GM12878 (cell line): ENCODE data around the gene HAVCR1.

ENCODE experiments used
- ATF7 ChIP-seq: fragments of 450-650 bp; IDR thresholded peaks from 2 replicates; pipeline ENCODE4 v1.6.1; 2016; ENCODE audit warnings: low read depth, mild to moderate bottlenecking
- CBX5 ChIP-seq: sonication (generic); IDR thresholded peaks from 2 replicates; pipeline ENCODE4 v1.6.1; 2016; ENCODE audit warnings: low read depth, moderate library complexity, mild to moderate bottlenecking, inconsistent platforms
- CHD4 ChIP-seq: fragments of 200-600 bp; sonication (generic); IDR thresholded peaks from 2 replicates; pipeline ENCODE4 v1.6.1; 2016; ENCODE audit warnings: mild to moderate bottlenecking
- EP300 ChIP-seq, 2 experiments: fragments of 150-350 bp in 1 of 2; IDR thresholded peaks; 2 replicates each; pipeline ENCODE4 v1.6.1; 2011 to 2012; ENCODE audit warnings: low read depth in 2 of 2, low read length in 2 of 2, borderline replicate concordance in 1 of 2, improper control_type of control experiment in 1 of 2, inconsistent platforms in 1 of 2; ENCODE audit not compliant: control insufficient read depth in 1 of 2
- MYB ChIP-seq: fragments of 150-350 bp; IDR thresholded peaks from 2 replicates; pipeline ENCODE4 v1.6.1; 2014; ENCODE audit warnings: mild to moderate bottlenecking, low read depth, low read length, borderline replicate concordance
- NFIC ChIP-seq: IDR thresholded peaks from 2 replicates; pipeline ENCODE4 v1.6.1; 2012; ENCODE audit warnings: low read depth, mild to moderate bottlenecking, inconsistent platforms, low read length, moderate library complexity
- POLR2A ChIP-seq: IDR thresholded peaks from 2 replicates; pipeline ENCODE4 v1.6.1; 2011; ENCODE audit warnings: low read depth, mild to moderate bottlenecking, low read length
- SIN3A ChIP-seq: IDR thresholded peaks from 2 replicates; pipeline ENCODE4 v1.6.1; 2012; ENCODE audit warnings: low read depth, low read length, improper control_type of control experiment
- SRF ChIP-seq, 2 experiments: IDR thresholded peaks; 2 replicates each; pipeline ENCODE4 v1.6.1; 2011; ENCODE audit warnings: low read depth in 2 of 2, low read length in 2 of 2, mild to moderate bottlenecking in 1 of 2, moderate library complexity in 1 of 2
- TF ChIP-seq, protein P1 (sequence below), 3 experiments: IDR thresholded peaks in 2 of 3; conservative IDR thresholded peaks in 1 of 3; 2 replicates each; pipeline ENCODE4 v1.5.1; 2011; ENCODE audit warnings: low read depth in 3 of 3, low read length in 3 of 3, mild to moderate bottlenecking in 3 of 3, control low read depth in 2 of 3, moderate library complexity in 2 of 3, inconsistent platforms in 1 of 3, mixed read lengths in 1 of 3; ENCODE audit not compliant: control insufficient read depth in 2 of 3, insufficient read depth in 1 of 3; ENCODE audit errors: extremely low read depth in 1 of 3
- TF ChIP-seq, protein P2 (sequence below): IDR thresholded peaks from 2 replicates; pipeline ENCODE4 v1.6.1; 2012; ENCODE audit warnings: low read depth, low read length, improper control_type of control experiment

DNA sequence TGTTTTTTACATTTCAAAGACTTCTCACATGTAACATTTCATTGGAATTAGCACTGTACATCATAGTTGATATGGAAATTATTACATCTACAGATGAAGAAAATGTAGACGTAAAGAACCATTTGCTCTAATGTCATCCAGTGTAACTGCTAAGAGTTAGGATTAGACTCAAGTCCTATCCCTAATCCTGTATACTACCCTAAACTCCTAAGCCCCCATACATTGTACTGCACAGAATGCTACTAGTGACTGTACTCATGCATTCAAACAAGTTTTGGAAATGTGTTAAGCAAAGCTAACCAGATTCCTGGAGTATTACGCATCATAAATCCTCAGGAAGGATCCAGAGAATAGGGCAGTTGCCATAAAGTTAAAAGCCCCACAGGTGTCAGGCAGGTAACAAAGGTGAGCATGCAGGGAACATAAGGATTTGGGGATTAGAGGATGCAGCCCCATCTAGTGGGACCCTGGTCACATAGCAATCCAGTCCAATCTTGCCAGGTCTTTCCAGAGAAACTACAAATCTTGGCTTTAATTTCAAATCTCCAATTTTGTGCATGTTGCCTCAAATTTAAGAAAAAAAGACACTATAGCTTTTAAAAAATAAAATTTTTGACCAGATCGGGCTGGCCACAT lies 32.0 kb downstream of the HAVCR1 start:
- TF ChIP-seq CHD4 = no peak
- TF ChIP-seq, protein P1, sequence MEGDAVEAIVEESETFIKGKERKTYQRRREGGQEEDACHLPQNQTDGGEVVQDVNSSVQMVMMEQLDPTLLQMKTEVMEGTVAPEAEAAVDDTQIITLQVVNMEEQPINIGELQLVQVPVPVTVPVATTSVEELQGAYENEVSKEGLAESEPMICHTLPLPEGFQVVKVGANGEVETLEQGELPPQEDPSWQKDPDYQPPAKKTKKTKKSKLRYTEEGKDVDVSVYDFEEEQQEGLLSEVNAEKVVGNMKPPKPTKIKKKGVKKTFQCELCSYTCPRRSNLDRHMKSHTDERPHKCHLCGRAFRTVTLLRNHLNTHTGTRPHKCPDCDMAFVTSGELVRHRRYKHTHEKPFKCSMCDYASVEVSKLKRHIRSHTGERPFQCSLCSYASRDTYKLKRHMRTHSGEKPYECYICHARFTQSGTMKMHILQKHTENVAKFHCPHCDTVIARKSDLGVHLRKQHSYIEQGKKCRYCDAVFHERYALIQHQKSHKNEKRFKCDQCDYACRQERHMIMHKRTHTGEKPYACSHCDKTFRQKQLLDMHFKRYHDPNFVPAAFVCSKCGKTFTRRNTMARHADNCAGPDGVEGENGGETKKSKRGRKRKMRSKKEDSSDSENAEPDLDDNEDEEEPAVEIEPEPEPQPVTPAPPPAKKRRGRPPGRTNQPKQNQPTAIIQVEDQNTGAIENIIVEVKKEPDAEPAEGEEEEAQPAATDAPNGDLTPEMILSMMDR (IDR thresholded peaks at IDR 0.05 in 2 of 3, conservative IDR thresholded peaks at IDR 0.05 in 1 of 3; ENCODE audit: control insufficient read depth in 2 of 3, extremely low read depth in 1 of 3, insufficient read depth in 1 of 3, low read depth in 3 of 3, low read length in 3 of 3) = peak; percentile 67 to 75 (median 69)
- TF ChIP-seq EP300 (IDR thresholded peaks at IDR 0.05; ENCODE audit: borderline replicate concordance in 1 of 2, control insufficient read depth in 1 of 2, low read depth in 2 of 2, low read length in 2 of 2) = no peak
- no peak for TF ChIP-seq SRF (IDR thresholded peaks at IDR 0.05; ENCODE audit: low read depth in 2 of 2, low read length in 2 of 2)
- TF ChIP-seq NFIC = no peak
- TF ChIP-seq POLR2A = no peak
- TF ChIP-seq CBX5 = no peak
- TF ChIP-seq SIN3A = no peak
- TF ChIP-seq MYB = no peak
- TF ChIP-seq, protein P2, sequence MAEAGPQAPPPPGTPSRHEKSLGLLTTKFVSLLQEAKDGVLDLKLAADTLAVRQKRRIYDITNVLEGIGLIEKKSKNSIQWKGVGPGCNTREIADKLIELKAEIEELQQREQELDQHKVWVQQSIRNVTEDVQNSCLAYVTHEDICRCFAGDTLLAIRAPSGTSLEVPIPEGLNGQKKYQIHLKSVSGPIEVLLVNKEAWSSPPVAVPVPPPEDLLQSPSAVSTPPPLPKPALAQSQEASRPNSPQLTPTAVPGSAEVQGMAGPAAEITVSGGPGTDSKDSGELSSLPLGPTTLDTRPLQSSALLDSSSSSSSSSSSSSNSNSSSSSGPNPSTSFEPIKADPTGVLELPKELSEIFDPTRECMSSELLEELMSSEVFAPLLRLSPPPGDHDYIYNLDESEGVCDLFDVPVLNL = no peak
- TF ChIP-seq ATF7 = no peak
